Liver (tissue), 9 donors: ENCODE data around the gene KMT2D. TPM values are rescaled to one million over a fixed set of nuclear protein-coding genes. Genes with fewer than 3 reads are reported as not detected.

Experiments
- DNase-seq: peaks from one replicate; pipeline ENCODE4 v3.0.0-alpha.2; 2017; ENCODE audit warnings: low spot score
- H3K27ac ChIP-seq, 2 donors: one replicate each; pipeline ENCODE4 v1.7.0; 2013; ENCODE audit warnings: inconsistent platforms in 2 of 2, low read length in 2 of 2, control low read depth in 1 of 2, low read depth in 1 of 2, mild to moderate bottlenecking in 1 of 2
- H3K27me3 ChIP-seq, 4 donors: one replicate each; pipeline versions ENCODE4 v1.6.1 to v1.7.0; 2013; ENCODE audit warnings: low read length in 3 of 4, inconsistent platforms in 1 of 4, mild to moderate bottlenecking in 1 of 4, moderate library complexity in 1 of 4; ENCODE audit not compliant: control insufficient read depth in 4 of 4, insufficient read depth in 4 of 4
- H3K36me3 ChIP-seq, 4 donors: one replicate each; pipeline versions ENCODE4 v1.6.1 to v1.7.0; 2013; ENCODE audit warnings: low read length in 3 of 4, mild to moderate bottlenecking in 3 of 4, low read depth in 1 of 4, moderate library complexity in 1 of 4; ENCODE audit not compliant: control insufficient read depth in 4 of 4, insufficient read depth in 3 of 4
- H3K4me1 ChIP-seq, 4 donors: one replicate each; pipeline versions ENCODE4 v1.6.1 to v1.7.0; 2013; ENCODE audit warnings: low read length in 3 of 4, mild to moderate bottlenecking in 3 of 4, moderate library complexity in 1 of 4; ENCODE audit not compliant: control insufficient read depth in 4 of 4, insufficient read depth in 4 of 4
- H3K4me3 ChIP-seq, 3 donors: one replicate each; pipeline versions ENCODE4 v1.6.1 to v1.7.0; 2013; ENCODE audit warnings: low read length in 3 of 3, control low read depth in 1 of 3, low read depth in 1 of 3, mild to moderate bottlenecking in 1 of 3
- H3K9ac ChIP-seq, 2 donors: one replicate each; pipeline ENCODE4 v1.7.0; 2013; ENCODE audit warnings: low read length in 2 of 2, mild to moderate bottlenecking in 2 of 2, moderate library complexity in 2 of 2, control low read depth in 1 of 2, low read depth in 1 of 2
- H3K9me3 ChIP-seq, 4 donors: one replicate each; pipeline versions ENCODE4 v1.6.1 to v1.7.0; 2013; ENCODE audit warnings: low read length in 3 of 4; ENCODE audit not compliant: control insufficient read depth in 4 of 4
- EGR1 ChIP-seq, 2 donors: IDR thresholded peaks; 2 replicates each; pipeline ENCODE4 v1.6.1; 2016 to 2018; ENCODE audit warnings: antibody characterized with exemption in 2 of 2, low read depth in 2 of 2
- FOXA1 ChIP-seq: IDR thresholded peaks from 2 replicates; pipeline ENCODE4 v1.6.1; 2016; ENCODE audit warnings: antibody characterized with exemption
- FOXA2 ChIP-seq: IDR thresholded peaks from 2 replicates; pipeline ENCODE4 v1.6.1; 2016; ENCODE audit warnings: antibody characterized with exemption
- HNF4A ChIP-seq, 2 donors: conservative IDR thresholded peaks; 2 replicates each; pipeline ENCODE4 v1.6.1; 2016; ENCODE audit warnings: antibody characterized with exemption in 2 of 2, mild to moderate bottlenecking in 2 of 2
- HNF4G ChIP-seq: IDR thresholded peaks from 2 replicates; pipeline ENCODE4 v1.6.1; 2016; ENCODE audit warnings: antibody characterized with exemption
- JUND ChIP-seq, 2 donors: IDR thresholded peaks; 2 replicates each; pipeline ENCODE4 v1.6.1; 2016; ENCODE audit warnings: antibody characterized with exemption in 2 of 2
- MAX ChIP-seq: IDR thresholded peaks from 2 replicates; pipeline ENCODE4 v1.6.1; 2016; ENCODE audit warnings: antibody characterized with exemption
- NR2F2 ChIP-seq: IDR thresholded peaks from 2 replicates; pipeline ENCODE4 v1.6.1; 2016; ENCODE audit warnings: antibody characterized with exemption
- REST ChIP-seq: IDR thresholded peaks from 2 replicates; pipeline ENCODE4 v1.6.1; 2016; ENCODE audit warnings: antibody characterized with exemption, mild to moderate bottlenecking
- RXRA ChIP-seq, 2 donors: IDR thresholded peaks; 2 replicates each; pipeline ENCODE4 v1.6.1; 2017 to 2018; ENCODE audit warnings: antibody characterized with exemption in 2 of 2, mild to moderate bottlenecking in 1 of 2
- SP1 ChIP-seq: IDR thresholded peaks from 2 replicates; pipeline ENCODE4 v1.6.1; 2018; ENCODE audit warnings: antibody characterized with exemption, mild to moderate bottlenecking
- TAF1 ChIP-seq: conservative IDR thresholded peaks from 2 replicates; pipeline ENCODE4 v1.6.1; 2016; ENCODE audit warnings: antibody characterized with exemption, mild to moderate bottlenecking
- YY1 ChIP-seq: IDR thresholded peaks from 2 replicates; pipeline ENCODE4 v1.6.1; 2016; ENCODE audit warnings: antibody characterized with exemption, mild to moderate bottlenecking
- WGBS: extraction: QIAGEN DNeasy Blood & Tissue Kit; methylation state at CpG from one replicate; pipeline ENCODE4 v1.1.7; 2013; 5-methylcytosine and 5-hydroxymethylcytosine counted together
- polyA plus RNA-seq, 2 donors: library from polyadenylated mRNA; stranded (reverse) in 1 of 2; unstranded in 1 of 2; fragments of 200-250 nt in 1 of 2; fragments of >200 nt in 1 of 2; fragmentation: Nextera tagmentation in 1 of 2; extraction: Ambion mirVana in 1 of 2; gene quantifications; one replicate each; pipeline versions ENCODE4 v1.2.1 to v1.2.3, GENCODE V29; 2013 to 2015
- total RNA-seq, 2 donors: library from RNA; depleted of rRNA; stranded (reverse); fragments of >200 nt; gene quantifications; one replicate each; pipeline ENCODE4 v1.2.3, GENCODE V29; 2014
- TF ChIP-seq, protein P1 (sequence below): fragments of 150-350 bp; IDR thresholded peaks from 2 replicates; pipeline ENCODE4 v1.5.1; 2017; ENCODE audit warnings: improper control_type of control experiment, low read depth, low read length; ENCODE audit not compliant: missing input control
- donor health status: healthy.
- donor health status: healthy.
- donor health status: healthy.
- donor health status: healthy.
- donor health status: healthy.

Gene KMT2D
- total and polyA plus RNA-seq, 4 donors = 4.5 to 53.8 (median 25.0) TPM

GRCh38 chr12:49040364-49040855 lies 20.2 kb downstream of the KMT2D start (continued):
- no peak for TF ChIP-seq MAX
- no peak for TF ChIP-seq FOXA1
- no peak for TF ChIP-seq YY1

- peaks cover 25 to 92% (median 63%) of the 10 kb centered on the region in 4 donors for H3K36me3 ChIP-seq
- H3K9ac ChIP-seq = no peak overlapping the region
- no peaks in the 10 kb centered on the region for H3K27me3 ChIP-seq
- DNase-seq = no peak
- no peaks in the 10 kb centered on the region for H3K9me3 ChIP-seq
- TF ChIP-seq YY1 = no peak
- no peak for TF ChIP-seq FOXA1
- TF ChIP-seq, protein P1, sequence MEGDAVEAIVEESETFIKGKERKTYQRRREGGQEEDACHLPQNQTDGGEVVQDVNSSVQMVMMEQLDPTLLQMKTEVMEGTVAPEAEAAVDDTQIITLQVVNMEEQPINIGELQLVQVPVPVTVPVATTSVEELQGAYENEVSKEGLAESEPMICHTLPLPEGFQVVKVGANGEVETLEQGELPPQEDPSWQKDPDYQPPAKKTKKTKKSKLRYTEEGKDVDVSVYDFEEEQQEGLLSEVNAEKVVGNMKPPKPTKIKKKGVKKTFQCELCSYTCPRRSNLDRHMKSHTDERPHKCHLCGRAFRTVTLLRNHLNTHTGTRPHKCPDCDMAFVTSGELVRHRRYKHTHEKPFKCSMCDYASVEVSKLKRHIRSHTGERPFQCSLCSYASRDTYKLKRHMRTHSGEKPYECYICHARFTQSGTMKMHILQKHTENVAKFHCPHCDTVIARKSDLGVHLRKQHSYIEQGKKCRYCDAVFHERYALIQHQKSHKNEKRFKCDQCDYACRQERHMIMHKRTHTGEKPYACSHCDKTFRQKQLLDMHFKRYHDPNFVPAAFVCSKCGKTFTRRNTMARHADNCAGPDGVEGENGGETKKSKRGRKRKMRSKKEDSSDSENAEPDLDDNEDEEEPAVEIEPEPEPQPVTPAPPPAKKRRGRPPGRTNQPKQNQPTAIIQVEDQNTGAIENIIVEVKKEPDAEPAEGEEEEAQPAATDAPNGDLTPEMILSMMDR = no peak
- no peak for TF ChIP-seq RXRA (IDR thresholded peaks at IDR 0.05)
- TF ChIP-seq FOXA2 = no peak
- no peak for TF ChIP-seq NR2F2
- no peak for TF ChIP-seq TAF1
- no peak for TF ChIP-seq EGR1 (IDR thresholded peaks at IDR 0.05; ENCODE audit: low read depth in 2 of 2)
- TF ChIP-seq REST = no peak
- TF ChIP-seq SP1 = no peak
- no peak for TF ChIP-seq HNF4G
- no peak for TF ChIP-seq HNF4A (conservative IDR thresholded peaks at IDR 0.05)
- no peak for TF ChIP-seq JUND (IDR thresholded peaks at IDR 0.05)
- no peak overlapping the region for H3K27ac ChIP-seq
- 95% methylated on average over 30 of the region's 30 CpGs for WGBS
- no peak overlapping the region for H3K4me3 ChIP-seq
- H3K4me1 ChIP-seq = no peaks in the 10 kb centered on the region
Observed at GRCh38 chr12:49039421-49040363, 20.9 kb downstream of the KMT2D start.
